Hepatocyte (in vitro differentiated cells): ENCODE results near the gene YJEFN3.

Experiments
- CTCF ChIP-seq: fragments of 200-600 bp; sonication (generic); IDR thresholded peaks from 2 replicates; pipeline ENCODE4 v1.5.1; 2016; ENCODE audit warnings: antibody characterized with exemption, mild to moderate bottlenecking; ENCODE audit not compliant: poor library complexity
- EZH2 ChIP-seq: fragments of 200-600 bp; sonication (generic); IDR thresholded peaks from 2 replicates; pipeline ENCODE4 v1.6.1; 2016; ENCODE audit warnings: antibody characterized with exemption, mild to moderate bottlenecking, borderline replicate concordance

- no peak for TF ChIP-seq CTCF
- TF ChIP-seq EZH2, result no peak
Measured at GRCh38 chr19:19581391-19581790, 52.7 kb downstream of the YJEFN3 start.
